Measurements from ENCODE around the gene NCOA3. TPM values are rescaled to one million over a fixed set of nuclear protein-coding genes. Genes with fewer than 3 reads are reported as not detected.

NCOA3 gene
- total RNA-seq, 1 experiment from 2014 or later: 23.3 TPM

DNA sequence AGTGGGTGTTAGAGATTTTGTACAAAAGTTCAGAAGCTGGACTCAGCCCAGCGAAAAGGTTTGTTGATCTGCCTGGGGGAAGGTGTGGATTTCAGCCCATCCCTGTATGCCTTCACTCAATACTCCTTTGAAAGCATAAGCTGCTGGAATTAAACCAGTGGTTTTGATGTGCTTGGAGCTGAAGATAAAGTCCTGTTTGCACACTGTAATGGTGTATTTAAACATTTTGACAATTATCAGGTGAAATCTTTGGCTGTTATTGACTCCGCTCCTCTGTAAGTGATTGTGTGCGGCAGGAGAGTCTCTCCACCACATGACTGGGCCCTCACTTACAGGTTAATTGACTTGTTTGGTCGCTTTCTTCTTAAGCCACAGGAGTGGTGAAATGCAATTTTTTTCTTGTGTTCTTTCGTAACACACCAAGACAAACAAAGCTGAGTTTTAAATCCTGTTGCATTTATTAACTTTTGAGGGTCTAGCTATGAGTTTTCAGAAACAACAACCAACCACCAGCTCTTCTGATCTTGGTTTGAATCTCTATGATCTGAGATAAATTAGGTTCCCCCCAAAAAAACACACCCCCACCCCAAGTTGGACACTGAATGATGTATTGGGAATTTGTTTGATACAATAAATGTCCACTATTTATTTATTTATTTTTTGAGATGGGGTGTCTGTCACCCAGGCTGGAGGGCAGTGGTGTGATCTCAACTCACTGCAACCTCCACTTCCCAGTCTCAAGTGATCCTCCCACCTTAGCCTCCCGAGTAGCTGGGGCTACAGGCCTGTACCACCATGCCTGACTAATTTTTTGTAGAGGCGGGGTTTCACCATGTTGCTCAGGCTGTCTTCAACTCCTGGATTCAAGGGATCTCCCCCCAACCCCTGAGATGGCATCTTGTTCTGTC, 46.3 kb upstream of the NCOA3 start:
- Histone ChIP-seq H2BK15ac (ENCODE audit: low read depth, low read length) (no peak overlapping the region), H4K8ac (replicated peaks; ENCODE audit: insufficient read length, low read depth, low read length) (no peak overlapping the region), H2BK20ac (ENCODE audit: low read depth, low read length, poor library complexity, severe bottlenecking) (no peak overlapping the region), H2BK5ac (ENCODE audit: insufficient read length, low read length) (no peak overlapping the region), H3K4me1 (ENCODE audit: insufficient read depth, low read length) (no peaks in the 10 kb centered on the region), H2AFZ (ENCODE audit: low read length) (peak overlapping the region; percentile 33), H3K14ac (ENCODE audit: insufficient read depth, low read length) (no peak overlapping the region), H2BK120ac (ENCODE audit: low read depth, low read length, poor library complexity, severe bottlenecking) (no peak overlapping the region), H4K5ac (ENCODE audit: insufficient read length, low read depth, low read length) (no peak overlapping the region), H3K9ac (ENCODE audit: extremely low read depth, insufficient read length, low read length) (no peak overlapping the region), H3K23me2 (ENCODE audit: insufficient read length, low read depth, low read length, poor library complexity, severe bottlenecking) (no peaks in the 10 kb centered on the region), H3K27me3 (ENCODE audit: insufficient read depth, low read length) (no peaks in the 10 kb centered on the region), H3K79me1 (ENCODE audit: insufficient read depth, low read depth, low read length, poor library complexity, severe bottlenecking) (no peaks in the 10 kb centered on the region), H3K23ac (ENCODE audit: insufficient read length, low read depth, low read length) (no peak overlapping the region), H3K27ac (ENCODE audit: insufficient read length, low read depth, low read length) (no peak overlapping the region), H3K4ac (ENCODE audit: low read depth, low read length) (no peak overlapping the region), H3K18ac (ENCODE audit: insufficient read length, low read depth, low read length) (no peak overlapping the region), H3K4me2 (ENCODE audit: insufficient read depth, insufficient read length, low read length) (no peak overlapping the region), H2BK12ac (ENCODE audit: insufficient read length, low read depth, low read length) (no peak overlapping the region), H4K91ac (ENCODE audit: insufficient read length, low read depth, low read length) (no peak overlapping the region), H3T11ph (ENCODE audit: low read length) (no peak overlapping the region), H4K20me1 (ENCODE audit: control insufficient read depth, insufficient read depth, insufficient read length) (no peaks in the 10 kb centered on the region), H3K79me2 (ENCODE audit: insufficient read depth, low read length) (no peaks in the 10 kb centered on the region), H3K56ac (ENCODE audit: insufficient read length, low read depth, low read length) (no peak overlapping the region), H3K9me3 (ENCODE audit: control insufficient read depth, low read depth, low read length) (no peaks in the 10 kb centered on the region), H2AK5ac (ENCODE audit: insufficient read length, low read length) (no peak overlapping the region)
- H3K27me3 Mint-ChIP-seq (ENCODE audit: low read depth): no peaks in the 10 kb centered on the region
- TF ChIP-seq, protein P1, sequence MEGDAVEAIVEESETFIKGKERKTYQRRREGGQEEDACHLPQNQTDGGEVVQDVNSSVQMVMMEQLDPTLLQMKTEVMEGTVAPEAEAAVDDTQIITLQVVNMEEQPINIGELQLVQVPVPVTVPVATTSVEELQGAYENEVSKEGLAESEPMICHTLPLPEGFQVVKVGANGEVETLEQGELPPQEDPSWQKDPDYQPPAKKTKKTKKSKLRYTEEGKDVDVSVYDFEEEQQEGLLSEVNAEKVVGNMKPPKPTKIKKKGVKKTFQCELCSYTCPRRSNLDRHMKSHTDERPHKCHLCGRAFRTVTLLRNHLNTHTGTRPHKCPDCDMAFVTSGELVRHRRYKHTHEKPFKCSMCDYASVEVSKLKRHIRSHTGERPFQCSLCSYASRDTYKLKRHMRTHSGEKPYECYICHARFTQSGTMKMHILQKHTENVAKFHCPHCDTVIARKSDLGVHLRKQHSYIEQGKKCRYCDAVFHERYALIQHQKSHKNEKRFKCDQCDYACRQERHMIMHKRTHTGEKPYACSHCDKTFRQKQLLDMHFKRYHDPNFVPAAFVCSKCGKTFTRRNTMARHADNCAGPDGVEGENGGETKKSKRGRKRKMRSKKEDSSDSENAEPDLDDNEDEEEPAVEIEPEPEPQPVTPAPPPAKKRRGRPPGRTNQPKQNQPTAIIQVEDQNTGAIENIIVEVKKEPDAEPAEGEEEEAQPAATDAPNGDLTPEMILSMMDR (conservative IDR thresholded peaks at IDR 0.05): no peak
- peaks cover 2 to 7% of the 10 kb centered on the region in 2 experiments; a peak in 3 of 4 replicates for H3K4me1 Mint-ChIP-seq
- H3K4me3 Mint-ChIP-seq: no peak overlapping the region
- no peaks in the 10 kb centered on the region for H3K9me3 Mint-ChIP-seq
- no peak overlapping the region for H3K27ac Mint-ChIP-seq
- no peaks in the 10 kb centered on the region for H3K36me3 Mint-ChIP-seq (ENCODE audit: insufficient read depth in 1 of 3, low read depth in 3 of 3)
- no CpG with 5 or more reads among the region's 7 CpGs for WGBS (ENCODE audit: extremely low coverage, insufficient read length, low lambda C conversion rate)
- no peak for DNase-seq

All from H9 (cell line).